Hepatocyte (in vitro differentiated cells): ENCODE results near the gene SCYL2. TPM values are rescaled to one million over a fixed set of nuclear protein-coding genes. Genes with fewer than 3 reads are reported as not detected.

Source experiments
- DNase-seq: peaks from one replicate; pipeline ENCODE4 v3.0.0-alpha.2; 2016; ENCODE audit warnings: low spot score
- H2AFZ ChIP-seq: fragments of 200-600 bp; sonication (generic); 2 replicates; pipeline ENCODE4 v1.6.0; 2016; ENCODE audit warnings: antibody characterized with exemption, mild to moderate bottlenecking
- H3K27ac ChIP-seq: fragments of 200-600 bp; sonication (generic); 2 replicates; pipeline ENCODE4 v1.5.1; 2016; ENCODE audit warnings: mild to moderate bottlenecking
- H3K27me3 ChIP-seq: fragments of 200-600 bp; sonication (generic); 2 replicates; pipeline ENCODE4 v1.6.1; 2016
- H3K36me3 ChIP-seq: fragments of 200-600 bp; sonication (generic); replicated peaks from 2 replicates; pipeline ENCODE4 v1.5.1; 2016; ENCODE audit warnings: low read depth; ENCODE audit not compliant: insufficient read depth
- H3K4me1 ChIP-seq: fragments of 200-600 bp; sonication (generic); 2 replicates; pipeline ENCODE4 v1.5.1; 2016; ENCODE audit warnings: mild to moderate bottlenecking, moderate library complexity; ENCODE audit not compliant: insufficient read depth
- H3K4me2 ChIP-seq: fragments of 200-600 bp; sonication (generic); 2 replicates; pipeline ENCODE4 v1.6.0; 2016
- H3K4me3 ChIP-seq: fragments of 200-600 bp; sonication (generic); 2 replicates; pipeline ENCODE4 v1.5.1; 2016; ENCODE audit warnings: mild to moderate bottlenecking
- H3K79me2 ChIP-seq: fragments of 200-600 bp; sonication (generic); 2 replicates; pipeline ENCODE4 v1.6.0; 2017; ENCODE audit warnings: mild to moderate bottlenecking
- H3K9me2 ChIP-seq: fragments of 200-600 bp; sonication (generic); replicated peaks from 2 replicates; pipeline ENCODE4 v1.6.0; 2017; ENCODE audit warnings: mild to moderate bottlenecking; ENCODE audit not compliant: insufficient read depth
- H3K9me3 ChIP-seq: fragments of 200-600 bp; sonication (generic); 2 replicates; pipeline ENCODE4 v1.5.1; 2016; ENCODE audit warnings: low read depth, mild to moderate bottlenecking
- H4K20me1 ChIP-seq: fragments of 200-600 bp; sonication (generic); 2 replicates; pipeline ENCODE4 v1.6.0; 2016; ENCODE audit warnings: mild to moderate bottlenecking; ENCODE audit not compliant: insufficient read depth, poor library complexity, severe bottlenecking
- EZH2 ChIP-seq: fragments of 200-600 bp; sonication (generic); IDR thresholded peaks from 2 replicates; pipeline ENCODE4 v1.6.1; 2016; ENCODE audit warnings: antibody characterized with exemption, mild to moderate bottlenecking, borderline replicate concordance
- EZH2phosphoT487 ChIP-seq: fragments of 200-600 bp; sonication (generic); IDR thresholded peaks from one replicate; pipeline ENCODE4 v1.6.1; 2018; ENCODE audit warnings: antibody characterized with exemption, mild to moderate bottlenecking, low read depth, moderate library complexity; ENCODE audit not compliant: unreplicated experiment, severe bottlenecking
- WGBS: methylation state at CpG from one replicate; pipeline ENCODE4 v1.1.6; 2016; ENCODE audit warnings: low lambda C conversion rate; ENCODE audit errors: missing lambda C conversion rate; 5-methylcytosine and 5-hydroxymethylcytosine counted together
- polyA plus RNA-seq: library from polyadenylated mRNA; unstranded; fragments of >200 nt; fragmentation: Nextera tagmentation; extraction: Ambion mirVana; gene quantifications from 2 replicates; pipeline ENCODE4 v1.2.1, GENCODE V29; 2016
- total RNA-seq: library from RNA; depleted of rRNA; stranded (reverse); fragments of >200 nt; gene quantifications from 2 replicates; pipeline ENCODE4 v1.2.3, GENCODE V29; 2014
- TF ChIP-seq, protein P1 (sequence below): fragments of 200-600 bp; sonication (generic); IDR thresholded peaks from 2 replicates; pipeline ENCODE4 v1.5.1; 2016; ENCODE audit warnings: antibody characterized with exemption, mild to moderate bottlenecking; ENCODE audit not compliant: poor library complexity

Gene SCYL2
- total and polyA plus RNA-seq, 2 experiments from 2014 or later = 17.2 to 55.0 TPM

DNA sequence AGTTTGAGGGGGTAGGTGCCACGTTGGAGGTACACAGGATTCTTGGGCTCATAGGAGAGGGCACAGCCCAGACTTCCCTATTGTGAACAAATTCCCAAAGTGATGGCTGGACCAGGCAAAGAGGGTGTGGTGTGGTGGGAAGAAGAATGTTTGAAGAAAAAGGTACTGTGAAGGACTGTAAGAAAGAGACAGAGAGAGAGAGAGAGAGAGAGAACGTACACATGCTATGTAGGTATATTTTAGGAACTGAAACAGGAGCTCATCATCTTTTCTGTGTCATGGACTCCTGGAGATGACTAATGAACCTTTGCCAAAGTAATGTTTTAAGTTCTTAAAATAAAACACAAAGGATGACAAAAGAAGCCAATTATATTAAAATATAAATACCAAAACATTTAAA is 114.4 kb downstream of the SCYL2 start:
- no peak overlapping the region for H2AFZ ChIP-seq
- no peaks in the 10 kb centered on the region for H3K27me3 ChIP-seq
- 73% methylated on average over 2 of the region's 2 CpGs for WGBS
- H3K9me3 ChIP-seq = no peaks in the 10 kb centered on the region
- no peak for TF ChIP-seq EZH2
- no peak for TF ChIP-seq EZH2phosphoT487
- TF ChIP-seq, protein P1, sequence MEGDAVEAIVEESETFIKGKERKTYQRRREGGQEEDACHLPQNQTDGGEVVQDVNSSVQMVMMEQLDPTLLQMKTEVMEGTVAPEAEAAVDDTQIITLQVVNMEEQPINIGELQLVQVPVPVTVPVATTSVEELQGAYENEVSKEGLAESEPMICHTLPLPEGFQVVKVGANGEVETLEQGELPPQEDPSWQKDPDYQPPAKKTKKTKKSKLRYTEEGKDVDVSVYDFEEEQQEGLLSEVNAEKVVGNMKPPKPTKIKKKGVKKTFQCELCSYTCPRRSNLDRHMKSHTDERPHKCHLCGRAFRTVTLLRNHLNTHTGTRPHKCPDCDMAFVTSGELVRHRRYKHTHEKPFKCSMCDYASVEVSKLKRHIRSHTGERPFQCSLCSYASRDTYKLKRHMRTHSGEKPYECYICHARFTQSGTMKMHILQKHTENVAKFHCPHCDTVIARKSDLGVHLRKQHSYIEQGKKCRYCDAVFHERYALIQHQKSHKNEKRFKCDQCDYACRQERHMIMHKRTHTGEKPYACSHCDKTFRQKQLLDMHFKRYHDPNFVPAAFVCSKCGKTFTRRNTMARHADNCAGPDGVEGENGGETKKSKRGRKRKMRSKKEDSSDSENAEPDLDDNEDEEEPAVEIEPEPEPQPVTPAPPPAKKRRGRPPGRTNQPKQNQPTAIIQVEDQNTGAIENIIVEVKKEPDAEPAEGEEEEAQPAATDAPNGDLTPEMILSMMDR = no peak
- no peaks in the 10 kb centered on the region for H3K9me2 ChIP-seq
- H3K36me3 ChIP-seq = no peaks in the 10 kb centered on the region
- no peaks in the 10 kb centered on the region for H4K20me1 ChIP-seq
- no peak overlapping the region for H3K4me2 ChIP-seq
- H3K27ac ChIP-seq = no peak overlapping the region
- no peak for DNase-seq
- no peaks in the 10 kb centered on the region for H3K4me1 ChIP-seq
- no peak overlapping the region for H3K4me3 ChIP-seq
- no peaks in the 10 kb centered on the region for H3K79me2 ChIP-seq

DNA sequence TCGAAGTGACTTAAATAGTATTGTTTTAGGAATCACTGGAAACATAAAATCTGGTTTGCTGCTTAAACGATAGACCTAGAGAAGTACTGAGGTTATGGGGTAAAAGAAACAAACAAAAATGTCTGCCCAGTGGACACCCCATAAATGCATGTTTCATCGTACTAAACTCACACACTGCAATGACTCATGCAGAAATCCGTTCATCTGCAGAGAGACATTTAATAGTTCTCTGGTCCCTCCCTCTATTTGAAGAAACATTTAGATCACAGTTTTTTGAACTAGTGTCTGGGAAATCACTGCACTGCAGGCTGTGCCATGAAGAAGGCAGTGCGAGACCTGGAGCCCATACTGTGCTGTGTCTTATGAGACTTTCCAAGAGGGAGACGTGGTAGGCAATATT is 115.4 kb downstream of the SCYL2 start:
- 81% methylated on average over 6 of the region's 6 CpGs for WGBS

DNA sequence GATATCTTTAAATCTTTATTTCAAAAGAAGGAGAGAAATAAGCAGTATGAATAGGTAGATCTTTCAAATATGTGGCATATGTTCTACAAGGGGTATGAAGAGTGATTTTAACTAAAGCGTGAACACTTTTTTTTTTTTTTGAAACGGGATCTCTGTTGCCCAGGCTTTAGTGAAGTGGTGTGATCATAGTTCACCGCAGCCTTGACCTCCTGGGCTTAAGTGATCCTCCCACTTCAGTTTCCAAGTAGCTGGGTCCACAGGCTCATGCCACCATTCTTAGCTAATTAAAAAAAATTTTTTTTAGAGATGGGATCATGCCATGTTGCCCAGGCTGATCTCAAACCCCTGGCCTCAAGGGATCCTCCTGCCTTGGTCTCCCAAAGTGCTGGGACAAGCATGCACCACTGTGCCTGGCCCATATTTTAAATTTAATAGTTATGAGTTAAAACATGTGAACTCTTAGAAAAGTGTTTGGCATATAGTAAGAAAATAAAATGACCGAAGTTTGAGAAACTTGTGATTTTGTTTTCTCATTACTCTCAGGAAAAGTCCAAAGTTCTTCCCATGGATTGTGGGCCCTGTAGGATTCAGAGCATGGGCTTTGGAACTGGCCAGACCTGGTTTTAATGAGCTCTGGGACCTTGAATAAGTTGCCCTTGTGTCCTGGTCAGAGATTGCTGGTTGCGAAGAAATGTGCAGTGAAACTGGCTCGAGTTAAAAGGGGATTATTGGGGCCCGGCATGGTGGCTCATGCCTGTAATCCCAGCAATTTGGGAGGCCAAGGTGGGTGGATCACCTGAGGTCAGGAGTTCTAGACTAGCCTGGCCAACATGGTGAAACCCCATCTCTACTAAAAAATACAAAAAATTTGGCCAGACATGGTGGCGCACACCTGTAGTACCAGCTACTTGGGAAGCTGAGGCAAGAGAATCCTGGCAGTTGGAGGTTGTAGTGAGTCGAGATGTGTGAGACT is 116.9 kb downstream of the SCYL2 start:
- Histone ChIP-seq H3K4me3 (no peak overlapping the region), H3K79me2 (no peaks in the 10 kb centered on the region), H3K27ac (no peak overlapping the region), H3K27me3 (no peaks in the 10 kb centered on the region), H3K4me2 (no peak overlapping the region), H3K9me3 (no peaks in the 10 kb centered on the region), H2AFZ (no peak overlapping the region), H4K20me1 (no peaks in the 10 kb centered on the region), H3K4me1 (no peaks in the 10 kb centered on the region), H3K36me3 (no peaks in the 10 kb centered on the region), H3K9me2 (no peaks in the 10 kb centered on the region)
- DNase-seq = no peak
- TF ChIP-seq EZH2phosphoT487 = no peak
- no peak for TF ChIP-seq EZH2
- TF ChIP-seq, protein P1 = no peak
- WGBS = 89% methylated on average over 9 of the region's 9 CpGs

More for the DNA sequence above, 115.4 kb downstream of the SCYL2 start:
- Histone ChIP-seq H3K9me2 (no peaks in the 10 kb centered on the region), H4K20me1 (no peaks in the 10 kb centered on the region), H3K4me3 (no peak overlapping the region), H3K27ac (no peak overlapping the region), H3K9me3 (no peaks in the 10 kb centered on the region), H3K79me2 (no peaks in the 10 kb centered on the region), H3K27me3 (no peaks in the 10 kb centered on the region), H3K36me3 (no peaks in the 10 kb centered on the region), H3K4me1 (no peaks in the 10 kb centered on the region), H3K4me2 (no peak overlapping the region), H2AFZ (no peak overlapping the region)
- TF ChIP-seq, protein P1 = no peak
- TF ChIP-seq EZH2 = no peak
- TF ChIP-seq EZH2phosphoT487 = no peak
- no peak for DNase-seq
